IPS-NIHi11 (cell line): ENCODE measurements around the gene HDGF.

ENCODE experiments used
- DNase-seq: peaks from one replicate; pipeline ENCODE4 v3.0.0; 2012; ENCODE audit warnings: mixed read lengths, low spot score

Gene HDGF

DNA sequence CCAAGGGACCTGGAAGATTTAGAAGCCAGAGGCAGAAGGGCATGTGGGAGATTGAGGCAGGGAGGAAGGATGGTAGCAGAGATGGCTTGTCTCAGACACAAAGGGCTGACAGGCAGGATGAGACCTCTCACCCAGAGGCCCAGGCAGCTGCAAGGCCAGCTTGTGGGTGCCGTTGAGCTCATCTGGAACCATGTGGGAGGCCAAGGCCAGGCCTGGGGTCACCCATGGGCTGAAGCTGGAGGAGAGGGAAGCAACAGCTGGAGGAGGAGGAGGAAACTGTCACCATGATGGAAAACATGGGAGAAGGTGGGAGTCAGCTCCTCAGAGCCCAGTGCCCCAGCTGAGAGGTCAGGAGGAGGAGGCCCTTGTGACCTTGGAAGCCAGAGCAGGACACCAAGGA lies 52.5 kb downstream of the HDGF start:
- no peak for DNase-seq

DNA sequence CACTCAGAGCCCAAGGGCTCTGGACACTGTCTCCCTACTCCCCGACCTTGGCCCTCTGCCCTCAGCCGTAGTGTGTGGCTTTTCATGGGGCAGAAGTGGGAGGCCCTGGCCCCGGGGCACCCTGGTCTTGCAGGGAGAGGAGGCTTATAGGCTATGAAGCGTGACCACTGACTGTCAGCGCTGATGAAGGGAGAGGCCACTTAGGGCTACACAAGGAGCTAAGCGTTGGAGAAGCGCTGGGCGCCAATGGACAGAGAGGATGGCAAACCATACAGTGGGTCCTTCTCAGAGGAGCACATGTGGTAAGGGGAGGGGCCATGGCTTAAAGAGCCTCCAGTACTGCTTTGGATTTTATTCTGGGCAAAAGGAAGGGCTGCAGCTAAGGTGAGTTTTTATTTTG lies 54.0 kb downstream of the HDGF start:
- no peak for DNase-seq

DNA sequence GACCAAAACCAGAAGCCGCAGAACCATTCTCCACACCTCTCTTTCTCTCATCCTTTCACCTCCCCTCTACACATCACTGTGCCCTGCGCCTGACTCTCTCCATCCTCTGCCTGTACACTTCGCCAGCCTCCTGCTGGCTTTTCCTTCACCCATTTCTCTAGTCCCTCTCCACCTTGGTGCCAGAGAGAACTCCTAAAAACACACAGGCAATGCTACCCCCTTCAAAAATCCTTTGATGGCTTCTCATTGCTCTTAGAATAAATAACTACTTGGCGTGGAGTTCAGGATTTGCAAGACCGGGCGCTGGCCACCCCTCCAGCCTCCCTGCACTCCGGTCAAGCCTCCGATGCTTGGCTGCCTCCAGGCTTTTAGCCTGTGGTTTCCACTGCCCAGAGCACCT lies 54.7 kb downstream of the HDGF start:
- DNase-seq = no peak

DNA sequence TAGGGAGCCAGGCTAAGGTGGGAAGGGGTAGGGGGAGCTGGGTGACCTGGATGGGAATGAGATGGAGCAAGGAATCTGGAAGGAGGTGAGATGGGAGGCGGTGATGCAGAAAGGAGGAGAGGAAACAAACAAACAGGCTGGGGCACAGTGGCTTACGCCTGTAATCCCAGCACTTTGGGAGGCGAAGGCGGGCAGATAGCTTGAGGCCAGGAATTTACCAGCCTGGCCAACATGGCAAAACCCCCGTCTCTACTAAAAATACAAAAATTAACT lies 56.8 kb downstream of the HDGF start:
- DNase-seq = no peak

DNA sequence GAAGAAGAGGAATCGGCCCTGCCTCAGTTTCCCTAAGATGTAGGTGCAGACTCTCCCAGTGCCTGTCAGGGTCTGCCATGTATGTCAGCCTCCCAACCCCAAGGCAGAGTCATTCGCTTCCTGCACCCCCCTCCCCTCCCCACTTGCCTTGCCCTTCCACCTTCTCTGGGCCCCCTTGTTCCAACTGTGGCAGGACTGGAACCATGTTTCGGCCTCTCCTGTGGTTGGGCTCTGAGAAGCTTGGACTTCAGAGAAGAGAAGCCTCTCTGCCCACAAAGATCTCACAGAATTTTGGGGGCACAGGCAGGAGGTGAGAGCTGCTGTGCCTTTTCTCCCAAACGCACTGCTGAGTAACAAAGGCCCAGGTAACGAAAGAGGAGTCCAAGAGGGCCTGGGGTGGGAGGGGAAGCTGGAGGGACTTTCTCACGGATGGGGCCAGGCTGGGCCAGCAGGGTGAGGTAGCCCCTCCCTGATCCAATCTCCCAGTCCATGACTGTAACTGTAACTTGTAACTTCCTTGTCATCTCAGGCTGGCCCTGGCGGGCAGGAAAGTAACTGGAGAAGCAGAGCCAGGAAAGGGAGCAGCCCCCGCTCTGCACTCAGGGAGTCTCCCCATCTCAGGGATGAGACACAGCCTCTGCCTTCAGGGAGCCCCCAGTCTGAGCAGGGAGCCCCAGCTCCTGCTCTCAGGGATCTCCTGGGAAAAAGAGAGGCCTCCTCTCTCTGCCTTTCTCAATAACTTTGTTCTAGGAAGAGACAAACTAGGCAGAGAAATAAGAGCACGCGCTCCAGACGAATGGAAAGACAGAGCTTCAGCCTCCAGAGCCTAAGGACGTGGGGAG lies 57.4 kb downstream of the HDGF start:
- no peak for DNase-seq

DNA sequence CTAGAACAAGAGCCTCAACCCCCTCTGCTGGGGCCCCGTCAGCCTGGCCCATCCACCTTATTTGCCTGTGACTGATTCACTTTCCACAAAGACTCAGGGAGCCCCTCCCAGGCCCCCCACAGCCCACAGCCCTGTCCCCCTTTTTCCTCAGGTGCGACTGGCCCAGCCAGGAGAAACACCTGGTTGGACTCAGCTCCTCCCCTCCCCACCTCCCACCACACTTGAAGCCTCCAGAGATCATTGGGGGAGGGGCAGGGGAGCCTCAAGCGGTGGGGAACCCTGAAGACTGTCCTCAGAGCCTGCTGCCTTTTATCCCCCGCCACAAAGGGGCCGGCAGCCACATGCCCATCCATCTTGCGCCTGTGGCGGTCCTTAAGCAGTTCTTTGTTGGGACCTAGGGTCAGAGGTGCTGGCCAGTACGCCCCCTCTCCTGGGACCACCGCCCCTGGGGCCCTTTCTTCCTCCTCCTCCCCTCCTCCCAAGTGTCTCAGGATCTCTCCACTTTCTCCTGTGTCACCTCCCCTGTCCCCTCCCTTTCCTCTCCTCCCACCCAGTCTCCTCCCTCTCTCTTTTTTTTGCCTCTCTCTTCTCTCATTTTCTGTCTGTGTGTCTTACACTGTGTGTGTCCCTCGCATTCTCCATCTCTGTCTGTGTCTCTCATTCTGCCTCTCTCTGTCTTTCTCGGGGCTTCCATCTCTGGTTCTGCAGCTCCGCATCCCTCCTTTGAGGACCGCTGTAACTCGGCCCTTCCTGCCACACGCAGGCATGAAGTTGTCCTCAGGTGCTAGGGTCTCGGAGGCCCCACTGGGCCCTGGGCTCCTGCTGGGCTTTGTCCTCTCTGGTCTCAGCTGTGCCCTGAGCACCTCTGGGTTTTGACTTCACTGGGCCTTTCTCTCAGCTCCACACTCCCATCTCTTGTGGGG lies 58.3 kb downstream of the HDGF start:
- DNase-seq = peak; percentile 79

DNA sequence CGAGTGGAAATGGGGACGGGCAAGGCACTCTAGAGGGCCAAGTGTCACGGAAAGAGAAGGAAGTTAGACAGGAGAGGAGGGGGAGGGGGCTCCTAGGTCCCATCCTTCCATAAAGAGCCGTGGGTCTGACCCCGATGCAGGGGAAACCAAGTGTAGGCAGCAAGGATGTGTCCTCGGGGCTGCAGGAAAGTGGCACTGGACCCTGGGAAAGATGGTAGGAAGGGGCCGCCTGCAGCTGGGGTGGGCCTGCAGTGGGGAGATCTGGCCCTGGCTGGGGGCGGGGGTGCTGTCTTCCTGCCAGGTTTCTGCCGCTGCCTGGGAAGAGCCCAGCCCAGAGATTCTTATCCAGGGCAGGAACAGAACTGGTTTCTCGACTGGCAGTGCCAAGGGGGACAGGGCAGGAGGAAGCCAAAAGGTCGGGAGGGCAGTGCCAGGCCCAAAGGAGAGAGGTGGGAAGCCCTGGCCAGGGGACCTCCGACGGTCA lies 59.0 kb downstream of the HDGF start:
- DNase-seq = no peak
